Activated CD8-positive, alpha-beta T cell treated with anti-CD3 and anti-CD28 coated beads for 36 hours (primary cell): ENCODE measurements around the gene TCF23. TPM values are rescaled to one million over a fixed set of nuclear protein-coding genes. Genes with fewer than 3 reads are reported as not detected.

ENCODE experiments used
- ATAC-seq: fragments of 200-7000 bp; cut with Tn5 transposase; one replicate; pipeline ENCODE4 v1.10.0; 2021; ENCODE audit warnings: mild to moderate bottlenecking, moderate library complexity
- CTCF ChIA-PET: fragments of 350-600 bp; sonication (Branson Sonifier 250); formaldehyde crosslinking; loops from one replicate; lab custom pipeline; 2021; ENCODE audit warnings: antibody characterized with exemption; lab: Charles Lee
- POLR2A ChIA-PET: fragments of 350-600 bp; sonication (Branson Sonifier 250); formaldehyde crosslinking; loops from one replicate; lab custom pipeline; 2021; ENCODE audit warnings: antibody characterized with exemption; lab: Charles Lee
- DNase-seq: peaks from one replicate; pipeline ENCODE4 v3.0.0-alpha.2; 2020
- H3K27ac Mint-ChIP-seq: one replicate; pipeline ENCODE4 v1.8.0; 2021; ENCODE audit warnings: mild to moderate bottlenecking, mixed read lengths
- H3K27me3 Mint-ChIP-seq: one replicate; pipeline ENCODE4 v1.8.0; 2021; ENCODE audit warnings: mixed read lengths
- H3K36me3 Mint-ChIP-seq: one replicate; pipeline ENCODE4 v1.8.0; 2021; ENCODE audit warnings: low read depth, mixed read lengths
- H3K4me1 Mint-ChIP-seq: one replicate; pipeline ENCODE4 v1.8.0; 2021; ENCODE audit warnings: low read depth, mixed read lengths
- H3K4me3 Mint-ChIP-seq: one replicate; pipeline ENCODE4 v1.8.0; 2021; ENCODE audit warnings: mild to moderate bottlenecking, moderate library complexity, mixed read lengths
- H3K9me3 Mint-ChIP-seq: one replicate; pipeline ENCODE4 v1.8.0; 2021; ENCODE audit warnings: mixed read lengths
- CTCF ChIP-seq: fragments of 200-600 bp; IDR thresholded peaks from one replicate; pipeline ENCODE4 v1.8.0; 2022; ENCODE audit warnings: antibody characterized with exemption, mild to moderate bottlenecking
- intact Hi-C: fragments of 100-400 bp; cut with micrococcal nuclease; formaldehyde crosslinking; loops from one replicate; pipeline ENCODE4 v1.10.0; 2022
- total RNA-seq, 2 experiments: library from RNA; stranded (reverse); gene quantifications; one replicate each; pipeline ENCODE4 v1.2.3, GENCODE V29; 2021

Gene TCF23
- total RNA-seq, 2 experiments from 2014 or later, result not detected

- POLR2A ChIA-PET, result interaction anchor here (0.6 to 0.7 kb wide), 2 partner anchors 9 to 153 kb away, joined by 3 read pairs; no protein-coding TSS in a partner anchor
- no peaks in the 10 kb centered on the region for H3K9me3 Mint-ChIP-seq
- H3K27me3 Mint-ChIP-seq, result peaks cover 25% of the 10 kb centered on the region
- intact Hi-C loops, result no loop called here
- no peak overlapping the region for H3K4me3 Mint-ChIP-seq
- DNase-seq (no peak), ATAC-seq (no peak)
- CTCF ChIA-PET, result interaction anchor here (2.3 kb wide), 1 partner anchor 8 kb away, joined by 11 read pairs; no protein-coding TSS in a partner anchor
- H3K36me3 Mint-ChIP-seq, result no peaks in the 10 kb centered on the region
- no peak overlapping the region for H3K27ac Mint-ChIP-seq
- TF ChIP-seq CTCF, result no peak
- H3K4me1 Mint-ChIP-seq, result no peaks in the 10 kb centered on the region
These were observed 28.9 kb downstream of the TCF23 start for GRCh38 chr2:27177441-27178351.

GRCh38 chr2:27178469-27178868, 29.7 kb downstream of the TCF23 start:
- peaks cover 25% of the 10 kb centered on the region for H3K27me3 Mint-ChIP-seq
- intact Hi-C loops, result no loop called here
- no peaks in the 10 kb centered on the region for H3K4me1 Mint-ChIP-seq
- POLR2A ChIA-PET, result interaction anchor here (0.7 kb wide), 1 partner anchor 8 kb away, joined by 3 read pairs; no protein-coding TSS in a partner anchor
- no peaks in the 10 kb centered on the region for H3K9me3 Mint-ChIP-seq
- CTCF ChIA-PET, result interaction anchor here (2.3 kb wide), 1 partner anchor 8 kb away, joined by 11 read pairs; no protein-coding TSS in a partner anchor
- no peak for TF ChIP-seq CTCF
- no peaks in the 10 kb centered on the region for H3K36me3 Mint-ChIP-seq
- no peak overlapping the region for H3K27ac Mint-ChIP-seq
- H3K4me3 Mint-ChIP-seq, result no peak overlapping the region
- ATAC-seq (no peak), DNase-seq (no peak)

- no peak overlapping the region for H3K27ac Mint-ChIP-seq
- no peaks in the 10 kb centered on the region for H3K9me3 Mint-ChIP-seq
- ChIA-PET POLR2A (no interaction called here), CTCF (interaction anchor here (1.1 to 2.3 kb wide), 2 partner anchors 9 to 80 kb away, joined by 4 to 11 read pairs; no protein-coding TSS in a partner anchor)
- no peaks in the 10 kb centered on the region for H3K36me3 Mint-ChIP-seq
- DNase-seq (no peak), ATAC-seq (no peak)
- H3K4me1 Mint-ChIP-seq, result no peaks in the 10 kb centered on the region
- H3K27me3 Mint-ChIP-seq, result peaks cover 25% of the 10 kb centered on the region
- intact Hi-C loops, result no loop called here
- TF ChIP-seq CTCF, result no peak
- no peak overlapping the region for H3K4me3 Mint-ChIP-seq
These were observed 30.7 kb downstream of the TCF23 start for GRCh38 chr2:27179344-27180000.

- DNase-seq (no peak), ATAC-seq (no peak)
- no peaks in the 10 kb centered on the region for H3K36me3 Mint-ChIP-seq
- POLR2A ChIA-PET, result no interaction called here
- H3K4me3 Mint-ChIP-seq, result no peak overlapping the region
- H3K27me3 Mint-ChIP-seq, result peaks cover 27% of the 10 kb centered on the region
- no peak overlapping the region for H3K27ac Mint-ChIP-seq
- intact Hi-C loops, result no loop called here
- CTCF ChIA-PET, result interaction anchor here (1.0 to 1.5 kb wide), 3 partner anchors 9 to 49 kb away, joined by 3 to 6 read pairs (median 3); no protein-coding TSS in a partner anchor
- H3K9me3 Mint-ChIP-seq, result no peaks in the 10 kb centered on the region
- H3K4me1 Mint-ChIP-seq, result no peaks in the 10 kb centered on the region
- no peak for TF ChIP-seq CTCF
These were observed 33.5 kb downstream of the TCF23 start for GRCh38 chr2:27182346-27182745.
